ENCODE data around the gene TRIM9.

TRIM9 gene

DNA sequence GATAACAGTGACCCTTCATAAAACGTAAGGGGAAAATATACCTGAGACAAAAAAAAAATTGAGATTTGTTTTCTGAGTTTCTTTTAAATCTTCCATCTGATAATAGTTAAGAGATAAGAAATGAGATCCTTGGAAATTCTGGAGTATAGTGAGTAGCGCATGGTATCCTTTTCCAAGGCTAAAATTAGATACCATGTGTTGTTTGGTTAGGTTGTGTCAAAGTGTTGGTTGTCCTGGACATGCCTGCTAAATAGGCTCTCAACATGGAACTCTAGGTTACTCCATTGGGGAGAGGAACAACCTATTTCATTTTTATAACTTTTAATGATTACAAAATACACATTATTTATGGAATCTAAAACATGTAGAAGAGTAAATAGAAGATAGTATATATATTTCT lies 165.4 kb downstream of the TRIM9 start:
- DNase-seq, result no peak

DNA sequence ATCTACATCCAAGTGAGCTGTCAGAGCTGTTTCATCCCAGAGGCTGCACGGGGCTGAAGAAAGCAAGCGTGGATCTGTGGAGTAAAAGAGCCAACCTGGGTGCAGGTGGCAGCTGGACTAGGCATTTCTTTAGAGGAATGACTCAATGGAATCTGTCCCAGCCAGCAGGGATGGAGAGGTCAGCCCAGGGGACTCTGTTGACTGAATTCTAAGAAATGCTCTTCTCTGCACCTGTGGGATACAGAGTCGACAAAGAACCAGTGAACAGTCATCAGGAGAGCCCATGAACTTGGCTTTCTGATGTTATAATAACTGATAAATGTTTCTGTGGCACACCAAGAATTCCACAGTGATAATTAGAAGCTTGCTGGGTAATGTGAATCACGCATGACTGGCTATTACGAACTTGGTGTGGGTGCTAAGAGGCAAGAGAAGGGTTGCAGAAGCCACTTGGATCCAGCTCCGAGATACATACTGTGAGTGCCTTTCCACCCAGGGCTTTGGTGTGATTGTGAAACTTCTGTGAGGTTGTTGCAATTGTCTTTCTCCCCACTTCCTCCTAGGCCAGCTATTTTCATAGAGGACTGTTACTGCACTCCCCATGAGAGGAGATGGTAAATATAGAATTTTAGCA lies 166.8 kb downstream of the TRIM9 start:
- no peak for DNase-seq

DNA sequence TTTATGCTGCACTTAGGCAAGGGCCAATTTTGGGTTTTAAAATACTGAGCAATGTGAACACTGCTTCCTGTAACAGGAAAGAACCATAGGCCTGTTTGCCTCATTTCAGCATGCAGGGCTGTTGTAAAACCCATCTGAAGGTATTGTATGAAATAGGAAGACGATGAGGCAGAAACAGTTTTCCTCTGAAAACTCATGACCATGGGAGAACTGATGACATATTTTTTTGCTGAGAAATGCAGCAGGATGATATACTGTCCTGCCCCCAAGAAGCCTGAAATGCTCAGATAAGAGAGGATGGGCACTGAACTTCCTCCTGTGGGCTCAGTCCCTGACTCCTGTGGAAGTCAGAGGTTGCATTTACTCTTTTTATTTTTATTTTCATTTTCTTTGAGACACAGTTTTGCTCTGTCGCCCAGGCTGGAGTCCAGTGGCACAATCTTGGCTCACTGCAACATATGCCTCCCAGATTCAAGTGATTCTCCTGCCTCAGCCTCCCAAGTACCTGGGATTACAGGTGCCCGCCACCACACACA lies 168.0 kb downstream of the TRIM9 start:
- DNase-seq, result no peak

All from stimulated activated CD4-positive, alpha-beta T cell treated with anti-CD3 and anti-CD28 coated beads, Interleukin-1b, Interleukin-23, amount 100 ng/mL, for 48 hours (primary cell).